Stimulated activated CD4-positive, alpha-beta T cell treated with anti-CD3 and anti-CD28 coated beads, Interleukin-1b, Interleukin-23, amount 100 ng/mL, for 1 hour (primary cell): ENCODE data around the gene PROSER2.

Source experiments
- DNase-seq, 2 donors: peaks; one replicate each; pipeline ENCODE4 v3.0.0-alpha.2; 2020; ENCODE audit warnings: low read depth in 2 of 2

The PROSER2 gene

GRCh38 chr10:11823122-11823988 lies at the start of gene PROSER2:
PROSER2 (plus strand) TSS chr10:11823356; CDS start chr10:11852078, 28,722 bp downstream.
- DNase-seq, result peak in 1 of 2 donors; percentile 17

DNA sequence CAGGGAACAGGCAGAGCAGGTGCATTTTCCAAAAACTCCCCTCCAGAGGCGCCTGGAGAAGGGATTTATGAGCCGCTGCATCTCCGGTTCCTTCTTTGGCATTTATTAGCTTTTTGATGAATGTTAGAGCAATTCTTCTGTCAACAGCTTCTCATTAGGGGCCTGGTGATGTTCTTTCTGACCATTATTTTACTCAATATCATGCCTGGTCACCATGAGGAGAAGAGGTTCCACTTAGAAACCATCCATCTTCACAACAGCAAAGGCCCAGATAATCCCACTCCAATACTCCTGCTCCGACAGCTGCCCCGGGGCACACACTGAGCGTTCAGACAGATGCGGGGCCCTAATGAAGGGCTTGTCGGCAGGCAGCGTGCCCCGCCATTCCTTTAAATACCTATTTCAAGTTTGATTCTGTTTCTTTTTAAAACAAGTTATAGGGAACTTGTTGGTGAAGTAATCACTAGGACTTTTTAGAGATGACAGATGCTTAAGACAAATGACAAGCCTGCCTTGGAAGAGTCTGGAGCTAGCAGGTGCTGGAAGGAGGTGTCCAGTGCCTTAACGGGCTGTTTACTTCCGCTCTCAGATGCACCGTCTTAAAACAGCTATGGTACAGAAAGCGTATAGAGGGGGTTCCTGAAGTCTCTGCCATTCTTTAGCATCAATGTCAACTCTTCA lies 49.3 kb upstream of the PROSER2 start:
- DNase-seq, result no peak

- DNase-seq, result no peak
These were observed 47.7 kb upstream of the PROSER2 start for GRCh38 chr10:11775412-11775811.

DNA sequence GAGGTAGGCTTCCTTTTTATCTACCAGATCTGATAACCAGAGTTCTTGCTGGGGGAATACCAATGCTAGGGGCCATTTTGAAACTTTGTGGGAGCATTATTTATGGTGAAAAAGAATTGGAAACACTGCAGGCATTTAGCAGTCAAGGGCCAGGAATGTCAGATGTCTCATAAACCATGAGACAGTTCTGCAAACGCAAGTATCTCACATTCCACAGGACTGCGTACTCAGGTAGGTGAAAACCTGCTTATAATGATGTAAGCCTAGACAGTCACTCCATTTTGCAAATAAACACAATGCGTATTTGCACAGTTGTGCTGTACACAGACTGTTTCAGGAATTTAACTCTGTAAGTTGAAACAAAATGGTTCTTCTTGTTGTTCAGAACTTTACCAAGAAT lies 47.1 kb upstream of the PROSER2 start:
- DNase-seq, result no peak

DNA sequence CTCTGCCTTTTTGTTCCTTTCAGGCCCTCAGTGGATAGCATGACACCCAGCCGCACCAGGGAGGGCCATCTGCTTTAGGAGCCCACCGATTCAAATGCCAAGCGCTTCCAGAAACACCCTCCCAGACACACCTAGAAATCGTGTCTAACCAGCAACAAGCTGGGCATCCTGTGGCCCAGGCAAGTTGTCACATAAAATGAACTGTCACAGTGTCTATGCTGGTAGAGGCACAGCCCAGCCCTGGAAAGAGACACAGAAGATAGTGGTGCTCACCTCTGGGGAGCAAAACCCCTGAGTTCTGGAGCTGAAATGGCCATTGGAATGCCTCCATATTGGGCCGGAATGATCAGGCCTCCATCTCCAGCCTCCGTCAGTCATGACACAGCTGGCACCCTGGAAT lies 42.0 kb upstream of the PROSER2 start:
- DNase-seq, result no peak

- no peak for DNase-seq
These were observed 40.2 kb upstream of the PROSER2 start for GRCh38 chr10:11782793-11783557.

DNA sequence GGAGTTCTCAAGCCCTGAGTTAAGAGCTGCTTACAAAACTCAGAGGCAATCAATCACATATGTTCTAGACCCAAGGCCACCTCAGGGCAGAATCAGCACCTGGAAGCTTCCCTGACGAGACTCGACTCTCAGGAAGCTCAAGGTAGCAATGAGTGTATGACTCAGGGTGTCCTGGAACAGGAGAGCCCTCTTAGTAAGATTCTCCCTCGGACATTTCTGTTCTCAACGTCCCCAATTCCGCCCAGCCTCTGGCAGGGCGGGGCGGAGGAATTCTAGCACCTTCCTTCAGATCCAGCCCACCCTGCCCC lies 39.6 kb upstream of the PROSER2 start:
- no peak for DNase-seq

DNA sequence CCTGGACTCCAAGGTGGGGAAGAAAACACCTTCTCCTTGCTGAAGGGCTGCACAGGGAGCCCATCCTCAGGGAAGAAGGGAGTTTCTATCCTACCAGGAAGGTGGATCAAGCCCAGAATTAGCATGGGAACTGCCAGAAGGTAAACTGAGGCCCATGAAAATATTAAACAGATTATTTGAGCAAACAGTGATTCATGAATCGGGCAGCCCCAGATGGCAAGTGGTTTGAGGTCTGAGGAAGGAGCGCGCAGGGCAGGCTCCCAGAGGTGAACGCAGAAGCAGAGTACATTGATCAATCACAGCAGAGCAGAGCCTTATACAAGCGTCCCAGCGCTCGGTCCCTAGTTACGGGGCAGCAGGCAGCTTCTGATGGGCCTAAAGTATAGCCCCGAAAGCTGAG lies 35.8 kb upstream of the PROSER2 start:
- no peak for DNase-seq

DNA sequence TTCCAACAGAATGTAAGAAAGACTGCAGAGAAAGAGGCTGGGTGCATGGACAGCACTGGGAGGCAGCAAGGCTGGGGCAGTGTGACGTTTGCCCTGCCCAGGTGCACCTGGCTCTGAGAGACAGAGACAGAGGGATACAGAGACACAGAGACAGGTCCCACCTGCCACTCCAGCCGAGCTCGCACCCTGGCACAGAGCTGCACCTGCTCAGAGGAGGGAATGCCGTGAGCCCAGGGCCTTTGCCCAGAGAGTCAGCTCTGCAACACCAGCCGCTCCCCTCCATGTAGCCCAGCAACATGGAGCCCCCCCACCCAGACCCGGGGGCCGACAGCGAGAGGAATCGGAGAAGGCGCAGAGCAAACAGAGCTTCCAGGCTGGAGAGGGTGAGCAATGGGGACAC lies 35.3 kb upstream of the PROSER2 start:
- DNase-seq, result no peak

DNA sequence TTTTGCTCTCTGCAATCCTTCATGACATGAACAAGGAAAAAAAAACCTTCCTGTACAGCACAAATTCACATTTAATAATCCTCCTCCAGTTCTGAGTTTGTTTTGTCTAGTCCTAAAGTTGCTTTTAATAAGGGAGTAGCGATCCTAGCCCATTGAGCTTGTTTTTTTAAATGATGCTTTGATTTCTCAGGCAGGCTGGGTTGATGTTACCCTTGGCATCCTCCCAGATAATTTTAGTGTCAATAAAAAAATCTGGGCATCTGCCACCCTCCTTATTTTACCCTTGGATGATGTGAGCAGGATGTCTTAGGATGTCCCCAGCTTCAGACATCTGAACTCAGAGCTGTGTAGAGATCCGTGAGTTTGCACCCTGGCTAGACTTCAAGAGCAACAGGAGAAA lies 33.9 kb upstream of the PROSER2 start:
- no peak for DNase-seq

- DNase-seq, result no peak
These were observed 33.2 kb upstream of the PROSER2 start for GRCh38 chr10:11789956-11790355.

DNA sequence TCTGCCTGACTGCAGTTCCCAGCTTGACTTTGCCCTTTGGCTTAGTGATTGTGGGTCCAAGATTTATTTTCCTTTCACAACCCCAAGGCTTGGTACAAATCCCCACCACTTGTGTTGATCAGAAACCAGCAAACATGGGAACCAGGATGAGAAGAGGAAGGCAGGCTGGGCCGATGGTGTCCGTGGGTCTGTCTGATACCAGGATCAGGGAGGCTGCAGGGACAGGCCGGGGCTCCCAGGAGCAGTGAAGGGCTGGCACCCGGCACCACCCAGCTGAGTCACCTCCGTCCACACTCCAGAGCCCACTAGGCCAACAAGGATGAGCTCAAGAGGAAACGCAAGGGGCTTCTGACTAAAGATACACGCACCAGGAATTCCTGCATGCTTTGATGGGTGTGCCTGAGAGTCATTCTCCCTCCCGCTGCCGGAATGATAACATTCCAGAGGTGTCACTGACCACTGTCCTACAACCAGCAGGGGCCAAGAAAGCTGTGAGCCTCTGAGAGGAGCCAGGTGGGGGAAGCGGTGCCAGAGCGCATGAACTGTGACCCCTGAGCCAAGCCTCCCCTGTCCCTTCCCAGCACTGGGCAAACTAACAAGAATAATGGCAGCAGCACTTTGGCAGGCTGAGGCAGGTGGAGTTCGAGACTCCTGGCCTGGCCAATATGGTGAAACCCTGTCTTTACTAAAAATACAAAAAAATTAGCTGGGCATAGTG lies 29.2 kb upstream of the PROSER2 start:
- DNase-seq, result no peak

GRCh38 chr10:11794566-11794965 lies 28.6 kb upstream of the PROSER2 start:
- no peak for DNase-seq

DNA sequence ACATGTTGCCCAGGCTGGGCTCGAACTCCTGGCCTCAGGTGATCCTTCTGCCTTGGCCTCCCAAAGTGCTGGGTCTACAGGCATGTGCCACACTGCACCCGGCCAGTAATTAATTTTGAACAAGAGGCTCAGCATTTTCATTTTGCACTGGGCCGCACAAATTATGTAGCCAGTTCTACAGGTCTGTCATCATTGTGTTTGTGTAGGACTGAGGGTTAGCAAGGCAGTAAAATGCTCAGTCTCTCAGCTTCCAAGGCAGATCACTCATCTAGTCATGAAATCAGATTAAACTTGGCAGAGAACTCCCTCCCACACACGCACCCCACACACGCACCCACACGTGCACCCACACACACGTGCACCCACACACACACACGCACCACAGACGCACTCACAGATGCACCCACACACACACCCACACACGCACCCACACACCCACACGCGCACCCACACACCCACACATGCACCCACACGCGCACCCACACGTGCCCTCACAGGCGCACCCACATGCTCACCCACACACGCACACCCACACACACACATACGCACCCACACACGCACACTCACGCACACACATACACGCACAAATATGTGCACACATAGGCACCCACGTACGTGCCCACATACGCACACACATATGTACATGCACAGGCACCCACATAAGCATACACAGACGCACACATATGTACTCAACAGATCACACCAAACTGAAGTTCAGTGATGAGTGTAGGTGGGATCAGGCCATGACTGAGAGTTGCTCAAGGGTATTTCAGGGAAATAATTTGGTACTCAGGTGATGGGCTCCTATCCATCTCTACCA lies 27.8 kb upstream of the PROSER2 start:
- DNase-seq, result no peak

DNA sequence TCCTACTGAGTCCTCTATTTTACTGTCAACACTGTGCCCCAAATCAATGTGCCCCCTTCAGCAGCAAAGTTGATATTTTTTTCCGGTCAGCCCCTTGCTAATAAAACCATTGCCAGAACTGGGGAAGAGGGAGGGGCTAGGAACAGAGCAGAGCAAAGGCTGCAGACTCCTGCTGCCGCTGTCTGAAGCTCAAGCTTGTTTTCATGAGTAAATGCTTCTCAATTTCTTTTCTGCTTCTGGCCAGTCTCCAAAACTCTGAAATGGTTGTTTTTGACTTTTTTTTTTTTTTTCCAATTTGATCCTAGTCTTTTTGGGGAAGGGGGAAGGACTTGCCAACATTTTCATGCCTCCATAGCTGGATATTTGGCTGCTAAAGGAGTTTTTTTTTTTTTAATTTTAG lies 26.7 kb upstream of the PROSER2 start:
- DNase-seq, result no peak

DNA sequence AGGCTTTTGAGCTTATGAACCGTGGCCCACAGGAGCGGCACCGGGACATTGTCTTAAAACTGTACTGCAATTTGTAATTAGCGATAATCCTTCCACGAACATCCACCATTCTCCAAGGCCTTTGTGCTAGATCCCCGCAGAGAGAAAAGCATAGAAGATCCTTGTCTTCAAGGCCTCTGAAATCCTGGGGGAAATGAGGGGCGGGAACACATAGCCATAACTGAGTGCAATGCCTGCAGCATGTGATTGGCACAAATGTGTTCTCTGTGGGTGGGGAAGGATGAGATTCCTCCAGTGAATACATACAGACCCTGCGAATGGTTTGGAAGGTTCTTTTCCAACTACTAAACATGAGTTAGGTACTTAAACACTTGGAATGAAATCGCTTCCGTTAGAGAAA lies 25.9 kb upstream of the PROSER2 start:
- DNase-seq, result no peak

- DNase-seq, result no peak
These were observed 25.1 kb upstream of the PROSER2 start for GRCh38 chr10:11797847-11798633.

DNA sequence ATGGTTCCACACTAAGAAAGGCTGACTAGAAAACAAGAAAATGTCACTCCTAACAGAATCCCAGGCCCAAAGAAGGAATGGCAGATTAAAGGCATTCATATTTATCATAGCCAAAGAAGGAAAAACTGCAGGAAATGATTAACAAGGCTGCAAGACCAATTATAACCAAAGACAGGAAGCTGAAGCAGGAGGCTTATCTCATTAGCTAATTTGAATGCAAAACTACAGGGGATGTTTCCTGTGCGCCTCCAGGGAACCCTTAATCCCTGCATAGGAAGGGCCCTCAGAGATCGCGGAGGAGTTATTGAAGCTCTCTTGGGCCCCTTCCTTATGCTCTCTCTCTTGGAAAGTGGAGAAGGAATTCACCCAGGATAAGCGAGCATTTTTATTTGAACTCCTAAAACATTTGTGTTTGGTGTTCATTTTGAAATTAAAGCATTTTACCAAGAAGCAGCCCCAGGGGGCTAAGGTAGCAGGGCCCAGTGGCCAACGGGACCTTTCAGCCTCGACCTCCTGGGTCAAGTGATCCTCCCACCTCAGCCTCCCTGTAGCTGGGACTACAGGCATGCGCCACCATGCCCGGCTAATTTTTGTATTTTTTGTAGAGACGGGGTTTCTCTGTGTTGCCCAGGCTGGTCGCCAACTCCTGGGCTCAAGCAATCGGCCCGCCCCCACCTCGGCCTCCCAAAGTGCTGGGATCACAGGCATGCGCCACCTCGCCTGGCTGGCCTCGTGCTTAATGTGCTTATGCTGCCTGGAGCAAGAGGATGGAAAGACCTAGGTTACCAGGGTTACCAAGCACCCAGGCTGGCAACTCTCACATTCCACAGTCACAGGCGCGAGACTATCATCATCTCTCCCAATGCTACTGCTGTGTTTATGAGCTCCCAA lies 24.1 kb upstream of the PROSER2 start:
- DNase-seq, result no peak

GRCh38 chr10:11799736-11800080 lies 23.4 kb upstream of the PROSER2 start:
- no peak for DNase-seq
